Activated naive CD8-positive, alpha-beta T cell treated with anti-CD3 and anti-CD28 coated beads, Interleukin-2, amount 50 U/mL, for 16 hours (primary cell): ENCODE measurements around the gene KY.

Experiments used
- DNase-seq: peaks from one replicate; pipeline ENCODE4 v3.0.0-alpha.2; 2020; ENCODE audit warnings: low read depth, low spot score

The KY gene

GRCh38 chr3:134620476-134621115 is 30.2 kb downstream of the KY start:
- DNase-seq = no peak

DNA sequence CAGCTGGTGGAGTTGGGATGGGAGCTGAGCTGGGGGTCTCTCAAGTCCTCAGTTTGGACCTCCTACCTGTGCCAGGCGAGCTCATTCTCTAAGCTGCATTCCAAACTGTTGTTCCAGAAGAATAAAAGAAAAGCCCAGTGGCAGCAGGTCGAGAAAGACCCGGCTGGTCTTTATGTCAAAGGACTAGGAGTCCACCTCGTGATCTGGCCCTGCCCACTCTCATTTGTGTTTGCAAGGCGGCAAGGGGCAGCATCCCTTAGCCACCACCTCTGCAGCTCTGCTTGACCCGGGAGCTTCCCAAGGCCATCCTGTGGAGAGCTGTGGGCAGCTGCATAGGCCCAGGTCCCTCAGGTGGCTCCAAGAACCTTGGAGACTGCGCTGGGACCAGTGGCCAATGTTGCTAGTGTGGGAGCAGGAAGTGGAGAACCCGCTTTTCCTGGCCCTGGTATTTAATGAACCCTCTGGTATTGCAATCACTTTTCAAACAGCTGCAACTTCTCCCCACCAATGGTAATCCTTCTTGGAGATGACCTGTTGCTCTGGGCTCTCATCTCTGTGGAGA is 30.9 kb downstream of the KY start:
- no peak for DNase-seq

- no peak for DNase-seq
Observed at GRCh38 chr3:134619301-134619615, 31.6 kb downstream of the KY start.

DNA sequence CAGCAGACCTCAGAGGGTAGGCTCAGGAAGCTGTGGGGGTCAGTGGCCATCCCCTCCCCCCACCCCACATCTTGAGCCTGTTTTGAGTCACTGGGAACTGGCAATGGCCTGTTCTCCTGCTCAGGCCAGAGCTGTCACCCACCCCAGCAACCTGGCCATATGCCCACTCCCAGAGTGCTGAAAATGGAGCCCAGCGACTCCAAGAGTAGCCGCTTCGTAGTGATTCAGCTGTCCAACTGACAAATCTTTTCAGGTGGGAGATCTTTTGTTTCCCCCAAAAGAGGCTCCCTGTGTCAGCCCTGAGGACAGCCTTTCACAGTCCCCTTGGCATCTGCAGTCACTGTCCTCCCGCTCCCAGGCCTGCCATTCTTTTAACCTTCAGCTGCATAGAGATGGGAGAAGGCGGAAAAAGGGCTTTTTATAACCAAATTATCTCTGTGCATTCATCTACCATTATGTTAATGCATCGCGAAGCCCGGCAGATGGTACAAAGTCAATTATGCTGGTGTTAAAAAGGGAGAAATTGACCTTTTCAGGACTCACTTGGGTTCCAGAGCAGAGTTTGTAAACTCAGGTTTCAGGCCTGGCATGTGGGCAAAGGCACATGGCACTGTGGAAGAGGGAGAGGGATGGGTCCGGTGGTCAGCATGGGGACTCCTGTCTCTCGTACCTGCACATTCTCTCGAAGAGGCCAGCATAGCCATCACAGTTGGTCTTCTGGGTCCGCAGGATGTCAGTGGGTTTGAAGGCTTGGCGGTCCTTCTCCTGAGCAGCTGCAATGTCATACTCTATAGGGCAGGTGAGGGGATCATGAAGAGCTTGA is 32.1 kb downstream of the KY start:
- no peak for DNase-seq

- no peak for DNase-seq
Observed at GRCh38 chr3:134617608-134618477, 33.0 kb downstream of the KY start.

GRCh38 chr3:134615743-134616142 is 35.1 kb downstream of the KY start:
- no peak for DNase-seq

GRCh38 chr3:134614955-134615354 is 35.9 kb downstream of the KY start:
- no peak for DNase-seq

DNA sequence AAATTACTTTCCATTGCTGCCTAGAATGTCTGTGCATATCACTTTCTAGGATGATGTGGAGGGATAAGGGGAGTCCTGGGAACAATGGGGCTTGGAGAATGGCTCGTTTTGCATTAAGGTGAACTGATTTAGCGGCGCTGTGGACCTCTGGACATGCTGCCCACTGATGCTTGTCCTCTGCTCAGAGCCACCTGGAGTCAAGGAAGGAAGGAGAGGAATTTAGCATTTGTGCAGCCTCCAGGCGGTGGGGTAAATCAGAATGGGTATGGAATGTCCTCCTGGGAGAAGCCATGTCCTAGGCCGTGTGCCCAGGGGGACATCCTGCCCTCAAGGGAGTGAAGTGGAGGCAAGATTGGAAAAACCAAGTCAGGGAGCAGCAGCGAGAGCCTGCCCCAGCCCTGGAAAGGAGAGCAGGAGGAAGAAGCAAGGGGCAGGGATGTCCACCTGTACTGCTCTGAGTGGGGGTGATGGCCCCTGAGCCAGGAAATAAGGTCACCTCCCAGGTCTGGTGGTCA is 37.8 kb downstream of the KY start:
- no peak for DNase-seq

GRCh38 chr3:134611516-134611915 is 39.3 kb downstream of the KY start:
- DNase-seq = no peak

DNA sequence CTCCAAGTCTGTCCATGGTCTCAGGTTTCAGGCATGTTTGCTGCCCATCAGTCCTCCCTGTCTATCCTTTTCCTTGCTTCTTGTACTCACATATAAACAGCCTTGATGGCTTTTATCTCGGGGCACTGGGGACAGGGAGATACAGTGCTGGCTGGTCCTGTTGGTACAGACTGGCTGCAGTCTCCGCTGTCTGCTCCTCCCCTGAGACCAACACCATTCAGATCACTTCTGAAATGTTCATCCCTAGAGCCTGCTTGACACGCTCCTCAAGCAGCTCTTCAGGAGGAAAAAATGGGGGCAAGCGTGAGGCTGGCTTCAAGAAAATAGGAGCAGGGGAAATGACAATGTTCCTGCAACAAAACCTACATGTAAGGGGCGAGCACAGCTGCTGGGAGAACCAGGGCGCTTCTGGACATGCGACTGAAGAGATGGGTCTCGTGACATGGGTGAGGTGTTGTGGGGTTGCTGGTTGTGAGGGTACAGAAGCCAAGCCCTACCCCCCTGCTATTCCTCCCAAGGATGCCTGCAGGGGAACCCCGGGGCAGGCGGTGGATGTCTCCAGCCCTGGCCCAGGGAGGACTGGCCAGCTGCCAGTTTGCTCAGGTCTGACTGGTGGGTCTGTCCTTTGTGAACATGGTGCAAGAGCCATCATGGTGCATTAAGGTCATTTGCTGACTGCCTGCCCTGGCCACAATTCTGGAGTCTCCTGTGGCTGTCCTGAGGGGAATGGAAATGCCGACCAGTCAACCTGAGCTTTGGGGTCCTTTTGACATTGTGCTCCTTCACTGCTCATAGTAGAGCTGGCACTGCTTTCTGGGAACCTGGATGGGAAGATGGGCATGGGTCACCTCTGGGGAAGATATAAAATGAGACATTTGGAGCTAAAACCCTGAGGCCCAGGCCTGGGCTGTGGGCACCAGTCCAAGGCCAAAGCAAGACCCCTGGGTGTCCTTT is 40.1 kb downstream of the KY start:
- no peak for DNase-seq

- DNase-seq = no peak
Observed at GRCh38 chr3:134609821-134610431, 40.9 kb downstream of the KY start.

GRCh38 chr3:134608771-134609435 is 41.9 kb downstream of the KY start:
- no peak for DNase-seq

- no peak for DNase-seq
Observed at GRCh38 chr3:134608023-134608770, 42.6 kb downstream of the KY start.

DNA sequence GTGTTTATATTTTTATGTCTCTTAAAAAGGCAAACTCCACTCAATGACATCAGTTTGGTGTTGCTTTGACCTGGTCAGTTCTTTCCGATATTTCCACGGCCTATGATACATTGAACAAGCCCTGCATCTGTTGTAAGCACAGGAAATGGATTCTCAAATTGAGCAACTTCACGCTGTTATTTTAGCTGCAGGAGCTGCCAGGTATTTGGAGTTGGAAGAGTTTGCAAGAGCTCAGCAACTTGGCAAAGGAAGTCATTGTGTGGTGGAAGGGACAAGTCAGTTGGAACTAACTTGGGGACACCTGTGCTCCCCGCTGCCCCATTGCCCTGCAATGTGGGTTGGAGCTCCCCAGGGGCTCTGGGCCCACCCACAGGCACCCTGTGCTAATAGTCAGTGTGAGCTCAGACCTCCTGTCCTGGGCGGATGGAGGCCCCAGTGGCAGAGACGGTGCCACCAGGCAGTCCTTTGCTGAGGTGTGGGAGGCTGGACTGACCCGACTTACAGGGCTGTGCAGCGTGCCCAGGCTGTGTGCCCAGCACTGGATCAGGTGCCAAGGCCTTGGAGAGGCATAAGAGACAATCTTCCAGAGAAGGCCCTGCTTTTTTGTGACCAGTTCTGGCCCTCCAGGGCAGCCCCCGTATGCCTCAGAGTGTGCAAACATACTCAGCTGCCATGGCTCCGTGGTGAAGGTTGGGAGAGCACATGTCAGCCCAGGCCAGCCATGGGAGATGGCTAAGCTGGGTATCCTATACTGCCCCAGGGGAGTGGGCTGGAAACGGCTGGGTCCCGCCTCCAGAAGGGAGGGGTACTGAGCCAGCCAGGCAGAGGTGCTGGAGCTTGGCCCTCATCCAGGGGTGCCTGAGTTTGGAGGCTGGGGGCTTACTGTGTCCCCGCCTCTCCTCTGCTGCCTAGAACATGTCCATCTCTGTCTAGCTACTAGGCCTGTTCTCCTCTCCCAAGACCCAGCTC is 43.5 kb downstream of the KY start:
- DNase-seq = no peak

- DNase-seq = no peak
Observed at GRCh38 chr3:134606033-134607025, 44.5 kb downstream of the KY start.

DNA sequence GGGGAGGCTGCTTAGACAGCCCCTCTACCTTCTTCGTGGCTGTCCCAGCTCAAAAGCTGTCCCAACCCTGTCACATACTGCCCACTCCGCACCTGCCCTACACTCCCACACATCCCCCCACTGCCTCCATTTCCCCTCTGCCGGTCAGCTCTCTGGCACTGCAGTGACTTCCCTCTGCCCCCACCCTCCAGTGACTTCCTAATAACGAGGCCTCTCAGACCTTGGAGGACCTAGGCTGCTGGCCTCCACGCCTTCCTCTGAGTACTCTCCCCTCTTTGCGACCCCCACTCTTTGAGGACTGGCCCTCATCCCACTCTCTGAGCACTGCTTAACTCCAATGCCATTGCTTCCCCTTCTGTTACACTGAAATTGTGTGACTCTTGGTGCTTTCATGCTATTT is 45.3 kb downstream of the KY start:
- DNase-seq = no peak

- DNase-seq = no peak
Observed at GRCh38 chr3:134603956-134604355, 46.9 kb downstream of the KY start.
